ENCODE results near the gene GLYAT. TPM values are rescaled to one million over a fixed set of nuclear protein-coding genes. Genes with fewer than 3 reads are reported as not detected.

The GLYAT gene
- total and polyA plus RNA-seq, 2 donors (not counting 1 experiment from before 2014, with no cell fraction given): not detected

- H2AFZ ChIP-seq (ENCODE audit: insufficient read depth, low read depth, low read length, poor library complexity, severe bottlenecking): no peak overlapping the region
- peaks cover 0 to 22% (median 8%) of the 10 kb centered on the region in 4 experiments for H3K27me3 ChIP-seq (replicated peaks in 1 of 4; ENCODE audit: control extremely low read depth in 1 of 4, control insufficient read depth in 3 of 4, insufficient read depth in 4 of 4, low read length in 3 of 4)
- peaks cover 2 to 9% (median 7%) of the 10 kb centered on the region in 3 donors for H3K9me3 ChIP-seq (ENCODE audit: control extremely low read depth in 1 of 3, control insufficient read depth in 2 of 3, insufficient read depth in 1 of 3, low read length in 2 of 3)
- no peaks in the 10 kb centered on the region for H4K20me1 ChIP-seq (ENCODE audit: control insufficient read depth, insufficient read depth, low read length, poor library complexity, severe bottlenecking)
- ATAC-seq (ENCODE audit: low read depth) (no peak), DNase-seq (no peak)
- no peak overlapping the region for H3K27ac ChIP-seq (ENCODE audit: low read length in 2 of 2)
- CTCF ChIA-PET: no interaction called here
- H3K79me2 ChIP-seq (ENCODE audit: control insufficient read depth, insufficient read depth, low read length): no peaks in the 10 kb centered on the region
- Mint-ChIP-seq H3K4me3 (no peak overlapping the region), H3K9me3 (ENCODE audit: insufficient read depth) (no peaks in the 10 kb centered on the region), H3K27me3 (peaks cover 20% of the 10 kb centered on the region), H3K4me1 (no peaks in the 10 kb centered on the region), H3K27ac (no peak overlapping the region)
- POLR2A ChIA-PET: no interaction called here
- TF ChIP-seq EZH2 (IDR thresholded peaks at IDR 0.05; ENCODE audit: borderline replicate concordance, insufficient read depth, low read depth, low read length, poor library complexity, severe bottlenecking): no peak
- TF ChIP-seq, protein P1, sequence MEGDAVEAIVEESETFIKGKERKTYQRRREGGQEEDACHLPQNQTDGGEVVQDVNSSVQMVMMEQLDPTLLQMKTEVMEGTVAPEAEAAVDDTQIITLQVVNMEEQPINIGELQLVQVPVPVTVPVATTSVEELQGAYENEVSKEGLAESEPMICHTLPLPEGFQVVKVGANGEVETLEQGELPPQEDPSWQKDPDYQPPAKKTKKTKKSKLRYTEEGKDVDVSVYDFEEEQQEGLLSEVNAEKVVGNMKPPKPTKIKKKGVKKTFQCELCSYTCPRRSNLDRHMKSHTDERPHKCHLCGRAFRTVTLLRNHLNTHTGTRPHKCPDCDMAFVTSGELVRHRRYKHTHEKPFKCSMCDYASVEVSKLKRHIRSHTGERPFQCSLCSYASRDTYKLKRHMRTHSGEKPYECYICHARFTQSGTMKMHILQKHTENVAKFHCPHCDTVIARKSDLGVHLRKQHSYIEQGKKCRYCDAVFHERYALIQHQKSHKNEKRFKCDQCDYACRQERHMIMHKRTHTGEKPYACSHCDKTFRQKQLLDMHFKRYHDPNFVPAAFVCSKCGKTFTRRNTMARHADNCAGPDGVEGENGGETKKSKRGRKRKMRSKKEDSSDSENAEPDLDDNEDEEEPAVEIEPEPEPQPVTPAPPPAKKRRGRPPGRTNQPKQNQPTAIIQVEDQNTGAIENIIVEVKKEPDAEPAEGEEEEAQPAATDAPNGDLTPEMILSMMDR (IDR thresholded peaks at IDR 0.05): no peak
- no peaks in the 10 kb centered on the region for H3K4me1 ChIP-seq (ENCODE audit: control insufficient read depth in 2 of 2, insufficient read depth in 2 of 2, low read length in 2 of 2)
- no peak overlapping the region for H3K4me2 ChIP-seq (replicated peaks; ENCODE audit: low read depth, low read length, poor library complexity, severe bottlenecking)
- no peak overlapping the region for H3K9ac ChIP-seq (ENCODE audit: low read length)
- H3K4me3 ChIP-seq (ENCODE audit: control extremely low read depth in 1 of 5, extremely low read depth in 1 of 5, insufficient read depth in 1 of 5, low read depth in 2 of 5, low read length in 4 of 5): no peak overlapping the region
- intact Hi-C loops (cut with micrococcal nuclease): no loop called here
- H3K36me3 ChIP-seq (replicated peaks in 1 of 2; ENCODE audit: control extremely low read depth in 1 of 2, control insufficient read depth in 1 of 2, extremely low read depth in 1 of 2, insufficient read depth in 2 of 2, low read length in 1 of 2): no peaks in the 10 kb centered on the region
Measured at GRCh38 chr11:58744988-58745704, 13.4 kb upstream of the GLYAT start.

GRCh38 chr11:58742981-58743880 lies 11.5 kb upstream of the GLYAT start:
- Histone ChIP-seq H3K9me3 (ENCODE audit: control extremely low read depth in 1 of 3, control insufficient read depth in 2 of 3, insufficient read depth in 1 of 3, low read length in 2 of 3) (peaks cover 2 to 9% (median 6%) of the 10 kb centered on the region in 3 donors), H3K4me2 (replicated peaks; ENCODE audit: low read depth, low read length, poor library complexity, severe bottlenecking) (no peak overlapping the region), H2AFZ (ENCODE audit: insufficient read depth, low read depth, low read length, poor library complexity, severe bottlenecking) (no peak overlapping the region), H3K79me2 (ENCODE audit: control insufficient read depth, insufficient read depth, low read length) (no peaks in the 10 kb centered on the region), H3K4me1 (ENCODE audit: control insufficient read depth in 2 of 2, insufficient read depth in 2 of 2, low read length in 2 of 2) (no peaks in the 10 kb centered on the region), H4K20me1 (ENCODE audit: control insufficient read depth, insufficient read depth, low read length, poor library complexity, severe bottlenecking) (no peaks in the 10 kb centered on the region), H3K36me3 (replicated peaks in 1 of 2; ENCODE audit: control extremely low read depth in 1 of 2, control insufficient read depth in 1 of 2, extremely low read depth in 1 of 2, insufficient read depth in 2 of 2, low read length in 1 of 2) (no peaks in the 10 kb centered on the region), H3K4me3 (ENCODE audit: control extremely low read depth in 1 of 5, extremely low read depth in 1 of 5, insufficient read depth in 1 of 5, low read depth in 2 of 5, low read length in 4 of 5) (no peak overlapping the region), H3K9ac (ENCODE audit: low read length) (no peak overlapping the region), H3K27me3 (replicated peaks in 1 of 4; ENCODE audit: control extremely low read depth in 1 of 4, control insufficient read depth in 3 of 4, insufficient read depth in 4 of 4, low read length in 3 of 4) (peaks cover 0 to 14% (median 2%) of the 10 kb centered on the region in 4 experiments), H3K27ac (ENCODE audit: low read length in 2 of 2) (no peak overlapping the region)
- TF ChIP-seq, protein P1 (IDR thresholded peaks at IDR 0.05): no peak
- TF ChIP-seq EZH2 (IDR thresholded peaks at IDR 0.05; ENCODE audit: borderline replicate concordance, insufficient read depth, low read depth, low read length, poor library complexity, severe bottlenecking): no peak
- Mint-ChIP-seq H3K27ac (no peak overlapping the region), H3K4me3 (no peak overlapping the region), H3K9me3 (ENCODE audit: insufficient read depth) (peaks cover 5% of the 10 kb centered on the region), H3K4me1 (no peaks in the 10 kb centered on the region), H3K27me3 (peaks cover 24% of the 10 kb centered on the region)
- WGBS (ENCODE audit: insufficient coverage): no CpG with 5 or more reads among the region's 3 CpGs
- no peak for ATAC-seq (ENCODE audit: low read depth)
- intact Hi-C loops (cut with micrococcal nuclease): no loop called here
- DNase-seq: no peak
- POLR2A ChIA-PET: no interaction called here
- CTCF ChIA-PET: no interaction called here

Data from B cell (primary cell).